Upper lobe of left lung (tissue), 6 donors: ENCODE data around the gene MT1E. TPM values are rescaled to one million over a fixed set of nuclear protein-coding genes. Genes with fewer than 3 reads are reported as not detected.
A peak's percentile ranks its signal among the peaks of the same experiment; 100 is the strongest.

ENCODE experiments used
- ATAC-seq, 2 donors: fragments of 200-7000 bp; cut with Tn5 transposase; one replicate each; pipeline ENCODE4 v1.9.1; 2022; ENCODE audit warnings: mild to moderate bottlenecking in 2 of 2, moderate library complexity in 2 of 2; ENCODE audit not compliant: low FRiP score in 2 of 2
- DNase-seq, 2 donors: peaks; one replicate each; pipeline ENCODE4 v3.0.0-alpha.2; 2019 to 2020
- H3K27ac ChIP-seq, 4 donors: fragments of 200-600 bp; sonication (generic); one replicate each; pipeline ENCODE4 v1.5.1; 2016 to 2019
- H3K27me3 ChIP-seq, 4 donors: fragments of 200-600 bp; sonication (generic); one replicate each; pipeline ENCODE4 v1.5.1; 2017 to 2019
- H3K36me3 ChIP-seq, 4 donors: fragments of 200-600 bp; sonication (generic); one replicate each; pipeline ENCODE4 v1.5.1; 2016 to 2019
- H3K4me1 ChIP-seq, 4 donors: fragments of 200-600 bp; sonication (generic); one replicate each; pipeline ENCODE4 v1.5.1; 2018 to 2019
- H3K4me3 ChIP-seq, 4 donors: fragments of 200-600 bp; sonication (generic); one replicate each; pipeline ENCODE4 v1.5.1; 2017 to 2019; ENCODE audit warnings: mild to moderate bottlenecking in 2 of 4, moderate library complexity in 1 of 4
- H3K9me3 ChIP-seq, 4 donors: fragments of 200-600 bp; sonication (generic); one replicate each; pipeline ENCODE4 v1.5.1; 2018 to 2019
- CTCF ChIP-seq, 6 experiments: fragments of 450-650 bp in 4 of 6; fragments of 200-600 bp in 2 of 6; sonication (generic) in 2 of 6; IDR thresholded peaks; one replicate each; pipeline ENCODE4 v1.5.1; 2016 to 2019; ENCODE audit warnings: antibody characterized with exemption in 6 of 6
- EP300 ChIP-seq, 4 donors: sonication (generic); formaldehyde crosslinking; IDR thresholded peaks; one replicate each; pipeline ENCODE4 v1.5.1; 2017; ENCODE audit warnings: antibody characterized with exemption in 4 of 4, control low read depth in 2 of 4
- POLR2A ChIP-seq, 4 donors: fragments of 450-650 bp; IDR thresholded peaks; one replicate each; pipeline ENCODE4 v1.5.1; 2016 to 2017; ENCODE audit warnings: antibody characterized with exemption in 4 of 4, mild to moderate bottlenecking in 2 of 4
- POLR2AphosphoS5 ChIP-seq, 2 donors: sonication (generic); formaldehyde crosslinking; IDR thresholded peaks; one replicate each; pipeline ENCODE4 v1.5.1; 2017; ENCODE audit warnings: antibody characterized with exemption in 2 of 2
- WGBS, 2 donors: methylation state at CpG; one replicate each; pipeline ENCODE4 v1.1.5; 2017 to 2018; 5-methylcytosine and 5-hydroxymethylcytosine counted together
- total RNA-seq, 6 donors: library from RNA; depleted of rRNA in 4 of 6; stranded (reverse); fragments of >200 nt in 4 of 6; gene quantifications; one replicate each; pipeline versions ENCODE4 v1.1.0 to v1.2.1, GENCODE V29; 2016 to 2021
- donor health status: DM: no; HTN: no; CAD: no; lungs with moderate emphysema.
- donor health status: DM: no; HTN: yes; CAD: no; lungs with severe emphysema.

Gene MT1E
- total RNA-seq, 6 donors from 2014 or later, result 72.3 to 546 (median 187) TPM

- Histone ChIP-seq H3K4me3 (no peak overlapping the region), H3K27me3 (no peaks in the 10 kb centered on the region), H3K4me1 (no peaks in the 10 kb centered on the region), H3K9me3 (no peaks in the 10 kb centered on the region), H3K27ac (no peak overlapping the region), H3K36me3 (no peaks in the 10 kb centered on the region)
- ATAC-seq (no peak), DNase-seq (no peak)
- 76 to 77% methylated on average over 10 to 11 of the region's 11 CpGs for WGBS, 2 donors
- TF ChIP-seq CTCF (IDR thresholded peaks at IDR 0.05), result no peak
- no peak for TF ChIP-seq POLR2A (IDR thresholded peaks at IDR 0.05)
- TF ChIP-seq POLR2AphosphoS5 (IDR thresholded peaks at IDR 0.05), result no peak
- no peak for TF ChIP-seq EP300 (IDR thresholded peaks at IDR 0.05)
These were observed 42.0 kb upstream of the MT1E start for GRCh38 chr16:56583351-56584168.

DNA sequence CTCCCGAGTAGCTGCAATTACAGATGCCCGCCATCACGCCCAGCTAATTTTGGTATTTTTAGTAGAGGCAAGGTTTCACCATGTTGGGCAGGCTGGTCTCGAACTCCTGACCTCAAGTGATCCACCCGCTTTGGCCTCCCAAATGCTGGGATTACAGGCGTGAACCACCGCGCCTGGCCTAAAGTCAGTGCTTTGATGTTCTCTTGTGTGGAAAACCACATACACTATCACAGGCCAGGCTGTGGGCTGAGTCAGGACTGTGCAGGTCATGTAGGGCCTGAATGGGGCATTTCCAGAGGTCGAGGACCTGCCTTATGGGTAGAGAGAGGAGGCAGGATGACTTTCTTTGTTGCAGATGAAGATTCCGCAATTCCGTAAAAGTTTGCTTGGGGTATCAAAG is 41.3 kb upstream of the MT1E start:
- DNase-seq, result no peak
- ATAC-seq, result no peak

GRCh38 chr16:56588781-56589140 is 36.8 kb upstream of the MT1E start:
- peaks cover 10 to 12% (median 10%) of the 10 kb centered on the region in 4 donors for H3K4me1 ChIP-seq
- H3K27me3 ChIP-seq, result peaks cover 2 to 13% (median 8%) of the 10 kb centered on the region in 4 donors
- no peaks in the 10 kb centered on the region for H3K36me3 ChIP-seq
- DNase-seq (no peak), ATAC-seq (no peak)
- no peak overlapping the region for H3K27ac ChIP-seq
- H3K4me3 ChIP-seq, result peak overlapping the region in 3 of 4 donors; percentile 31 to 46 (median 38)
- no peaks in the 10 kb centered on the region for H3K9me3 ChIP-seq
- TF ChIP-seq EP300 (IDR thresholded peaks at IDR 0.05) (no peak), CTCF (IDR thresholded peaks at IDR 0.05) (no peak), POLR2A (IDR thresholded peaks at IDR 0.05) (no peak)
- WGBS, 2 donors, result 44 to 45% methylated on average over 9 of the region's 9 CpGs

More for the DNA sequence above, 41.3 kb upstream of the MT1E start:
- peaks cover 4 to 5% (median 5%) of the 10 kb centered on the region in 4 donors for H3K4me1 ChIP-seq
- no peaks in the 10 kb centered on the region for H3K9me3 ChIP-seq
- TF ChIP-seq EP300 (IDR thresholded peaks at IDR 0.05) (no peak), POLR2A (IDR thresholded peaks at IDR 0.05) (no peak), POLR2AphosphoS5 (IDR thresholded peaks at IDR 0.05) (no peak), CTCF (IDR thresholded peaks at IDR 0.05) (no peak)
- H3K36me3 ChIP-seq, result no peaks in the 10 kb centered on the region
- peaks cover 2 to 6% (median 4%) of the 10 kb centered on the region in 4 donors for H3K27me3 ChIP-seq
- H3K4me3 ChIP-seq, result no peak overlapping the region
- WGBS, 2 donors, result 87 to 95% methylated on average over 11 of the region's 11 CpGs
- H3K27ac ChIP-seq, result no peak overlapping the region

GRCh38 chr16:56589141-56590039 is 36.2 kb upstream of the MT1E start, which contains the start of gene MT3:
Gene MT3, plus strand, starts transcription at chr16:56589528. Its CDS starts 63 bp downstream, at chr16:56589591.
- 7 to 17% methylated on average over 11 to 63 of the region's 87 CpGs for WGBS, 2 donors
- Histone ChIP-seq H3K4me1 (peaks cover 10 to 12% (median 10%) of the 10 kb centered on the region in 4 donors), H3K9me3 (no peaks in the 10 kb centered on the region), H3K36me3 (no peaks in the 10 kb centered on the region), H3K4me3 (peak within 1 kb of the TSS in 3 of 4 donors; percentile 31 to 46 (median 38)), H3K27ac (no peak within 1 kb of the TSS), H3K27me3 (peaks cover 2 to 13% (median 8%) of the 10 kb centered on the region in 4 donors)
- TF ChIP-seq POLR2A (IDR thresholded peaks at IDR 0.05) (no peak), EP300 (IDR thresholded peaks at IDR 0.05) (no peak), CTCF (IDR thresholded peaks at IDR 0.05) (no peak), POLR2AphosphoS5 (IDR thresholded peaks at IDR 0.05) (no peak)
- DNase-seq, result peak in 1 of 2 donors; percentile 84
- peak in 1 of 2 donors; percentile 37 for ATAC-seq
